Neuronal stem cell (in vitro differentiated cells): ENCODE measurements around the gene PAEP.
A peak's percentile ranks its signal among the peaks of the same experiment; 100 is the strongest.
"Not testable (repeated sequence)": the region's sequence is repeated elsewhere in the genome, so short reads cannot be mapped to it uniquely, and the experiment has no call there.

Experiments
- DNase-seq: peaks from one replicate; pipeline ENCODE4 v3.0.0-alpha.2; 2013; ENCODE audit warnings: low spot score
- H2AFZ ChIP-seq: one replicate; pipeline ENCODE4 v1.6.1; 2013; ENCODE audit warnings: mild to moderate bottlenecking, low read length, inconsistent platforms
- H2AK5ac ChIP-seq: 2 replicates; pipeline ENCODE4 v1.6.1; 2013; ENCODE audit warnings: low read depth, mild to moderate bottlenecking, inconsistent platforms, low read length, moderate library complexity, mixed read lengths
- H2BK120ac ChIP-seq: 2 replicates; pipeline ENCODE4 v1.6.1; 2013; ENCODE audit warnings: low read depth, mild to moderate bottlenecking, inconsistent platforms, low read length, moderate library complexity, mixed read lengths
- H2BK12ac ChIP-seq: one replicate; pipeline ENCODE4 v1.6.1; 2013; ENCODE audit warnings: low read length, inconsistent platforms
- H2BK15ac ChIP-seq: 2 replicates; pipeline ENCODE4 v1.6.1; 2013; ENCODE audit warnings: mild to moderate bottlenecking, low read length, inconsistent platforms, mixed read lengths
- H2BK5ac ChIP-seq: one replicate; pipeline ENCODE4 v1.6.1; 2013; ENCODE audit warnings: inconsistent platforms, mild to moderate bottlenecking, low read length, moderate library complexity
- H3K14ac ChIP-seq: one replicate; pipeline ENCODE4 v1.6.1; 2013; ENCODE audit warnings: low read length, inconsistent platforms
- H3K18ac ChIP-seq: 2 replicates; pipeline ENCODE4 v1.6.1; 2013; ENCODE audit warnings: low read length, inconsistent platforms
- H3K23ac ChIP-seq: 2 replicates; pipeline ENCODE4 v1.6.1; 2013; ENCODE audit warnings: low read depth, mild to moderate bottlenecking, mixed read lengths, low read length, inconsistent platforms; ENCODE audit not compliant: poor library complexity
- H3K27ac ChIP-seq: replicated peaks from 3 replicates; pipeline ENCODE4 v1.5.1; 2013; ENCODE audit warnings: low read length, inconsistent platforms
- H3K27me3 ChIP-seq, 3 experiments: 2 replicates each; pipeline ENCODE4 v1.6.1; 2013; ENCODE audit warnings: low read length in 3 of 3, mild to moderate bottlenecking in 2 of 3, inconsistent platforms in 1 of 3, low read depth in 1 of 3, mixed read lengths in 1 of 3, moderate library complexity in 1 of 3; ENCODE audit not compliant: control insufficient read depth in 3 of 3, insufficient read depth in 3 of 3
- H3K36me3 ChIP-seq, 2 donors: replicated peaks in 1 of 2; 2 replicates each; pipeline ENCODE4 v1.6.1; 2013; ENCODE audit warnings: low read length in 2 of 2; ENCODE audit not compliant: control insufficient read depth in 2 of 2, insufficient read depth in 2 of 2
- H3K4ac ChIP-seq: 2 replicates; pipeline ENCODE4 v1.6.1; 2013; ENCODE audit warnings: inconsistent platforms, mild to moderate bottlenecking, low read length, moderate library complexity
- H3K4me1 ChIP-seq, 2 donors: 1 replicate in 1 of 2; 2 replicates in 1 of 2; pipeline ENCODE4 v1.6.1; 2013; ENCODE audit warnings: low read length in 2 of 2, low read depth in 1 of 2; ENCODE audit not compliant: control insufficient read depth in 2 of 2, insufficient read depth in 1 of 2
- H3K4me2 ChIP-seq: one replicate; pipeline ENCODE4 v1.6.1; 2013; ENCODE audit warnings: mild to moderate bottlenecking, low read length, inconsistent platforms; ENCODE audit not compliant: insufficient read depth, poor library complexity, severe bottlenecking
- H3K4me3 ChIP-seq, 2 donors: 2 replicates each; pipeline ENCODE4 v1.5.1; 2013; ENCODE audit warnings: low read length in 2 of 2, mild to moderate bottlenecking in 2 of 2, inconsistent platforms in 1 of 2, moderate library complexity in 1 of 2
- H3K79me1 ChIP-seq: one replicate; pipeline ENCODE4 v1.6.1; 2013; ENCODE audit warnings: low read depth, mild to moderate bottlenecking, inconsistent platforms, low read length, moderate library complexity
- H3K9ac ChIP-seq: one replicate; pipeline ENCODE4 v1.6.1; 2013; ENCODE audit warnings: mild to moderate bottlenecking, low read depth, low read length, inconsistent platforms; ENCODE audit not compliant: poor library complexity
- H3K9me3 ChIP-seq, 2 donors: replicated peaks in 1 of 2; 2 replicates each; pipeline versions ENCODE3 to v1.6.1; 2013; ENCODE audit warnings: low read length in 2 of 2, mild to moderate bottlenecking in 2 of 2, inconsistent platforms in 1 of 2, low read depth in 1 of 2, mixed read lengths in 1 of 2, moderate library complexity in 1 of 2; ENCODE audit not compliant: control insufficient read depth in 2 of 2, insufficient read depth in 1 of 2
- H4K8ac ChIP-seq: one replicate; pipeline ENCODE4 v1.6.1; 2013; ENCODE audit warnings: low read depth, mild to moderate bottlenecking, inconsistent platforms, low read length, moderate library complexity
- H4K91ac ChIP-seq: one replicate; pipeline ENCODE4 v1.6.1; 2013; ENCODE audit warnings: low read length, low read depth, mild to moderate bottlenecking, inconsistent platforms; ENCODE audit not compliant: poor library complexity
- WGBS, 2 donors: extraction: QIAGEN DNeasy Blood & Tissue Kit; methylation state at CpG; one replicate each; pipeline ENCODE4 v1.1.7; 2013; ENCODE audit warnings: missing lambda C conversion rate in 2 of 2, mixed read lengths in 1 of 2; ENCODE audit not compliant: insufficient read length in 2 of 2, insufficient replicate concordance in 1 of 2; ENCODE audit errors: extremely low coverage in 2 of 2; 5-methylcytosine and 5-hydroxymethylcytosine counted together

The PAEP gene

GRCh38 chr9:135534826-135535225 lies 26.7 kb upstream of the PAEP start:
- H3K4me2 ChIP-seq, H2BK120ac ChIP-seq, H3K18ac ChIP-seq, DNase-seq, H2BK12ac ChIP-seq, H3K36me3 ChIP-seq, H3K4me1 ChIP-seq, H2AK5ac ChIP-seq, H2BK5ac ChIP-seq, H3K4me3 ChIP-seq, H2AFZ ChIP-seq, H4K91ac ChIP-seq, H3K79me1 ChIP-seq, H3K23ac ChIP-seq, H3K27ac ChIP-seq, H3K9me3 ChIP-seq, H3K9ac ChIP-seq, H3K14ac ChIP-seq, H4K8ac ChIP-seq, H3K4ac ChIP-seq: not testable (repeated sequence)
- WGBS, 2 donors = no CpG with 5 or more reads among the region's 4 CpGs
- H3K27me3 ChIP-seq = peaks cover 0 to 18% (median 0%) of the 10 kb centered on the region in 3 experiments
- H2BK15ac ChIP-seq = peak overlapping the region; percentile 58

GRCh38 chr9:135535631-135536030 lies 25.9 kb upstream of the PAEP start:
- not testable (repeated sequence) for H2BK120ac ChIP-seq, H2BK15ac ChIP-seq, H3K79me1 ChIP-seq, H3K23ac ChIP-seq, H3K4ac ChIP-seq, H2AK5ac ChIP-seq, H3K4me3 ChIP-seq, H4K8ac ChIP-seq, H3K9ac ChIP-seq, H3K14ac ChIP-seq, H2AFZ ChIP-seq, H3K4me2 ChIP-seq, H3K27ac ChIP-seq, H3K18ac ChIP-seq, H2BK12ac ChIP-seq, H3K36me3 ChIP-seq, H3K9me3 ChIP-seq, H4K91ac ChIP-seq, H2BK5ac ChIP-seq, DNase-seq, H3K4me1 ChIP-seq
- peaks cover 0 to 21% (median 0%) of the 10 kb centered on the region in 3 experiments for H3K27me3 ChIP-seq
- no CpG with 5 or more reads among the region's 13 CpGs for WGBS, 2 donors

DNA sequence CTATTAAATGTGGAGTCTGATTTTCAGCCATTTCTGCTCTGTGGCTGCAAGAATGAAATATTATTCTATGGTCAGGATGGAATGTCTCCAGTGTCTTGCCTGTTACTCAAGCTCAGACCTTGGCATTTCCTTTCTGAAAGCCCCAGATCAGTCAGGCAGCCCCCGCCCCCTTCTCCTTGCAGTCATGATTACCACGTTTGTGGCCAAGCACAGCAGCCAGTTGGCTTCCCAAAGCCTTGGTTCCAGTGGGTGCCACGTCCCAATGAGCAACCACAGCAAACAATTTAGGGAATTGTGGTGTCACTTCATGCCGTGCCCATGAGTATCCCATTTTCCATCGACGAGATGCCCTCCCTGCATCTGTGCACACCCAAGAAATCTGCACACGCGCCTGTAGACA lies 25.3 kb upstream of the PAEP start:
- Histone ChIP-seq H3K4ac (no peak overlapping the region), H2BK5ac (no peak overlapping the region), H3K27ac (no peak overlapping the region), H2AK5ac (no peak overlapping the region), H3K36me3 (no peaks in the 10 kb centered on the region), H3K4me3 (no peak overlapping the region), H3K18ac (no peak overlapping the region), H3K23ac (no peak overlapping the region), H3K9ac (no peak overlapping the region), H4K8ac (no peak overlapping the region), H3K27me3 (peaks cover 0 to 21% (median 0%) of the 10 kb centered on the region in 3 experiments), H2BK15ac (no peak overlapping the region), H3K79me1 (no peaks in the 10 kb centered on the region), H2BK120ac (no peak overlapping the region), H4K91ac (no peak overlapping the region), H3K4me2 (no peak overlapping the region), H3K9me3 (no peaks in the 10 kb centered on the region), H3K4me1 (no peaks in the 10 kb centered on the region), H2BK12ac (no peak overlapping the region), H3K14ac (no peak overlapping the region), H2AFZ (no peak overlapping the region)
- no peak for DNase-seq
- WGBS, 2 donors = no CpG with 5 or more reads among the region's 8 CpGs

DNA sequence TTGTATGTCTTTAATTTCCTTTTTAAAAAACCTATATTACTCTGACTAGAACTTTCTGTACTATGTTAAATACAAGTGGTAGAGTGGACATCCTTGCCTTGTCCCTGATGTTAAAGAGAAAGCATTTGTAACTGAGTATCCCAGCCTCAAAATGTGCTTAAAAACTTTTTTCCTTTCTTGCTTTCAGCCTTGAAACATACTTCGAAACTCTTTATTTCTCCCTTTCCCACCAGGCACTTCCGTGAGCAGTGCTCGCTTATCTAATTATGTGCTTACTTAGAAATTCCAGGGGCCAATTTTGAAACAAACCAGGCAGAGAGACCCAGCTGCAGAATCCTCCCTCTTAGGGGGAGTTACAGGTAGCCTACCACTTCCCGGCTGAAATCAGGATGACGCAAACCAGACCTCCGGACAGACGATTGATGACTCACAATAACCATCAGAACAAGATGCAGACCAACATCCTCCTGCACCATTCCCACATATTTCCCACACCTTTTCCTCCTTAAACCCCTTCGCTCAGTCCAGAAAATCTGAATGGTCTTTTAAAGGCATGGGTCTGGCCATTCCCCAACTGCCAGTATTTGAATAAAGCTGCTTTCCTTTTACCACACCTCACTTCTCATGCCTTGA lies 18.2 kb upstream of the PAEP start:
- WGBS, 2 donors = no CpG with 5 or more reads among the region's 8 CpGs
- not testable (repeated sequence) for DNase-seq

More for the DNA sequence above, 18.2 kb upstream of the PAEP start:
- not testable (repeated sequence) for H3K18ac ChIP-seq, H3K36me3 ChIP-seq, H3K79me1 ChIP-seq, H2AFZ ChIP-seq, H3K4me2 ChIP-seq, H3K4me3 ChIP-seq, H2BK120ac ChIP-seq, H4K8ac ChIP-seq, H3K27ac ChIP-seq, H3K23ac ChIP-seq, H3K4me1 ChIP-seq, H4K91ac ChIP-seq, H3K9ac ChIP-seq, H3K9me3 ChIP-seq, H2BK15ac ChIP-seq, H3K14ac ChIP-seq, H2AK5ac ChIP-seq, H3K4ac ChIP-seq, H2BK5ac ChIP-seq, H2BK12ac ChIP-seq
- peaks cover 0 to 20% (median 0%) of the 10 kb centered on the region in 3 experiments for H3K27me3 ChIP-seq
